Activated CD8-positive, alpha-beta memory T cell treated with anti-CD3 and anti-CD28 coated beads, Interleukin-2, amount 50 U/mL, for 24 hours (primary cell): ENCODE data around the gene PGAM2.
"Not testable (repeated sequence)": the region's sequence is repeated elsewhere in the genome, so short reads cannot be mapped to it uniquely, and the experiment has no call there.

ENCODE experiments used
- DNase-seq: peaks from one replicate; pipeline ENCODE4 v3.0.0-alpha.2; 2020; ENCODE audit errors: extremely low read depth

Gene PGAM2

DNA sequence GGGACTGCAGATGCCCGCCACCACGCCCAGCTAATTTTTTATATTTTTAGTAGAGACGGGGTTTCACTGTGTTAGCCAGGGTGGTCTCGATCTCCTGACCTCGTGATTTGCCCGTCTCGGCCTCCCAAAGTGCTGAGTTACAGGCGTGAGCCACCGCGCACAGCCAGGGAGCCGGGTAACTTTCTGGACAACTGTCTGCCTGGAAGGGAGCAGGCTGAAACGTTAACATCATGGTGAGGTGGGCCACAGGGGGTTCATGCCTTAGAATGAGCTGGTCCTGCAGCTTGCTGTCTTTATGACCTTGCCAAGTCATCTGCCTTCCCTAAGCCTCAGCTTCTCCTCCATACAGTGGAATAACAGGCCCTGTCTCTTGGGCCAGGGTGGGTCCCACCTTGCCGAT lies 34.0 kb downstream of the PGAM2 start:
- DNase-seq = not testable (repeated sequence)

DNA sequence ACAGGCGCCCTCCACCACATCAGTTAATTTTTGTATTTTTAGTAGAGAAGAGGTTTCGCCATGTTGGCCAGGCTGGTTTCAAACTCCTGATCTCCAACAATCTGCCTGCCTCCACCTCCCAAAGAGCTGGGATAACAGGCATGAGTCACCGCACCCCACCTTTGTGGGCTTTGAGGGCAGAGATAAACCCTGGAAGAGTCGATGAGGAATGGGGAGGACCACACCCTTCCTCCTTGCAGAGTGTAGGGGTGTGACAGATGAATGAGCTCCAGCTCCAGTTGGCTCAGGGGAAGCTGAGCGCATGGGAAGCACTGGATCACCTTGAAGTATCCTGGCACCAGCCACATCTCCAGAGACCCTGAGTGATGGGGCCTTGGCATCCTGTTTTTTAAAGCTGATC lies 35.3 kb downstream of the PGAM2 start:
- not testable (repeated sequence) for DNase-seq

- DNase-seq = not testable (repeated sequence)
These were observed 35.9 kb downstream of the PGAM2 start for GRCh38 chr7:44029433-44029832.

- not testable (repeated sequence) for DNase-seq
These were observed 42.4 kb downstream of the PGAM2 start for GRCh38 chr7:44022796-44023467.

DNA sequence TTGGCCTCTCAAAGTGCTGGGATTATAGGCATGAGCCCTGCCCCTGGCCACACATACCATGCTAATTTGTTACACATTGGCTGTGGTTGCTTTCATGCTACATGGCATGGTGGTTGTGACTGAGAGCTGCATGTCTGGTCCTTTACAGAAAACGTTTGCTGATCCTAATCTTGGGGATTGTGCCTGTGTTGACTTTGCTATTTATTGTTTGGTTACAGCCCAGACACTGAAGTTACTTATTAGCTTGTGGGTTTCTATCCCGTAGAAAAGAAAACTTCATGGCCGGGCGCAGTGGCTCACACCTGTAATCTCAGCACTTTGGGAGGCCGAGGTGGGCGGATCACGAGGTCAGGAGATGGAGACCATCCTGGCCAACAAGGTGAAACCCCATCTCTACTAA lies 43.3 kb downstream of the PGAM2 start:
- not testable (repeated sequence) for DNase-seq

DNA sequence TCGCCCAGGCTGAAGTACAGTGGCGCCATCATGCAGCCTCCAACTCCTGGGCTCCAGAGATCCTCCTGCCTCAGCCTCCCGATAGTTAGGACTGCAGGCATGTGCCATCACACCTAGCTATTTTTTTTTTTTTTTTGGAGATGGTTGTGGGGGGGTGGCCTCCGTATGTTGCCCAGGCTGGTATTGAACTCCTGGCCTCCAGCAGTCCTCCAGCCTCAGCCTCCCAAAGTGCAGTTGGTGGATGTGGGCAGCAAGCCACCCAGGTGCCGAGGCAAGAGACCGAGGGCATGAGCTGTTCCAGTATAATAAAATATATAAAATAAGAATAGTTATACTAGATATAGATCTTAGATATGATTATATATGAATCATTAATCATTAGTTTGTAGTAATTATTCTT lies 45.5 kb downstream of the PGAM2 start:
- DNase-seq = not testable (repeated sequence)

GRCh38 chr7:44018857-44019807 lies 46.2 kb downstream of the PGAM2 start:
- peak; percentile 97 for DNase-seq

GRCh38 chr7:44015090-44015489 lies 50.3 kb downstream of the PGAM2 start:
- DNase-seq = not testable (repeated sequence)
